GM12878 (cell line): ENCODE results near the gene KLRF1. TPM values are rescaled to one million over a fixed set of nuclear protein-coding genes. Genes with fewer than 3 reads are reported as not detected.

Source experiments
- ATAC-seq: fragments of 200-7000 bp; cut with Tn5 transposase; 3 replicates; pipeline ENCODE4 v1.9.1; 2020; ENCODE audit warnings: mild to moderate bottlenecking, moderate library complexity
- BruUV-seq: library from RNA; stranded (reverse); fragments of 400-500 nt; replicated peaks from 2 replicates; lab custom pipeline; 2021; lab: Mats Ljungman, UMichigan
- CTCF ChIA-PET: fragments of 300-600 bp; sonication (Branson Sonifier 250); formaldehyde crosslinking; extraction: SDS; loops from one replicate; lab custom pipeline; 2021; ENCODE audit warnings: inconsistent platforms; lab: Yijun Ruan, JAX
- POLR2A ChIA-PET: fragments of 350-600 bp; formaldehyde crosslinking; extraction: SDS; loops from one replicate; lab custom pipeline; 2021; ENCODE audit warnings: inconsistent platforms; lab: Charles Lee
- RAD21 ChIA-PET: fragments of 300-600 bp; sonication (Branson Sonifier 250); formaldehyde crosslinking; loops from one replicate; lab custom pipeline; 2023; ENCODE audit warnings: antibody characterized with exemption; ENCODE audit not compliant: unreplicated experiment; lab: Charles Lee
- SMC1A ChIA-PET: fragments of 300-600 bp; sonication (Branson Sonifier 250); formaldehyde crosslinking; loops from one replicate; lab custom pipeline; 2023; ENCODE audit not compliant: unreplicated experiment, uncharacterized antibody; lab: Charles Lee
- DNase-seq: peaks from one replicate; pipeline ENCODE4 v3.0.0-alpha.2; 2011; ENCODE audit warnings: low read depth, low spot score
- FAIRE-seq: peaks from 3 replicates; lab custom pipeline; 2011; peaks lifted over from hg19 to GRCh38; lab: Jason Lieb, UNC
- H2AFZ ChIP-seq: 2 replicates; pipeline ENCODE4 v1.6.0; 2011; ENCODE audit warnings: low read depth, low read length, control low read depth; ENCODE audit not compliant: control insufficient read depth
- H3K27ac ChIP-seq: 2 replicates; pipeline ENCODE4 v1.5.1; 2011; ENCODE audit warnings: control low read depth; ENCODE audit not compliant: control insufficient read depth, insufficient read depth
- H3K27me3 ChIP-seq, 2 experiments: replicated peaks in 1 of 2; 2 replicates each; pipeline versions ENCODE4 v1.6.0 to v1.6.1; 2011; ENCODE audit warnings: low read length in 1 of 2; ENCODE audit not compliant: control insufficient read depth in 2 of 2, insufficient read depth in 2 of 2
- H3K36me3 ChIP-seq, 2 experiments: 2 replicates each; pipeline ENCODE4 v1.5.1; 2011; ENCODE audit warnings: low read length in 1 of 2; ENCODE audit not compliant: control insufficient read depth in 2 of 2, insufficient read depth in 2 of 2
- H3K4me1 ChIP-seq: 2 replicates; pipeline ENCODE4 v1.6.1; 2011; ENCODE audit warnings: mild to moderate bottlenecking, low read length, moderate library complexity, mixed read lengths; ENCODE audit not compliant: control insufficient read depth, insufficient read depth
- H3K4me2 ChIP-seq: 2 replicates; pipeline ENCODE4 v1.6.0; 2011; ENCODE audit warnings: control low read depth; ENCODE audit not compliant: control insufficient read depth, insufficient read depth
- H3K4me3 ChIP-seq: fragments of 200-600 bp; sonication (generic); 2 replicates; pipeline ENCODE4 v1.5.1; 2016
- H3K79me2 ChIP-seq: 2 replicates; pipeline ENCODE4 v1.6.0; 2011; ENCODE audit warnings: low read length; ENCODE audit not compliant: control insufficient read depth, insufficient read depth
- H3K9ac ChIP-seq: 2 replicates; pipeline ENCODE4 v1.8.0; 2011; ENCODE audit warnings: low read length, control low read depth, mixed read lengths; ENCODE audit not compliant: control insufficient read depth, insufficient read depth
- H3K9me3 ChIP-seq: replicated peaks from 3 replicates; pipeline ENCODE4 v1.5.1; 2011; ENCODE audit warnings: mild to moderate bottlenecking, low read length; ENCODE audit not compliant: control insufficient read depth, insufficient read depth
- H4K20me1 ChIP-seq: 2 replicates; pipeline ENCODE4 v1.6.0; 2011; ENCODE audit not compliant: control insufficient read depth, insufficient read depth
- BMI1 ChIP-seq: fragments of 450-650 bp; IDR thresholded peaks from 2 replicates; pipeline ENCODE4 v1.6.1; 2016; ENCODE audit warnings: mild to moderate bottlenecking, moderate library complexity, borderline replicate concordance
- IKZF1 ChIP-seq: fragments of 450-650 bp; conservative IDR thresholded peaks from 2 replicates; pipeline ENCODE4 v1.6.1; 2017; ENCODE audit warnings: antibody characterized with exemption, mild to moderate bottlenecking
- MLLT1 ChIP-seq: fragments of 450-650 bp; IDR thresholded peaks from 2 replicates; pipeline ENCODE4 v1.6.1; 2016; ENCODE audit warnings: mild to moderate bottlenecking
- MXI1 ChIP-seq: fragments of 150-350 bp; IDR thresholded peaks from 2 replicates; pipeline ENCODE4 v1.6.1; 2011; ENCODE audit warnings: low read depth, mild to moderate bottlenecking, inconsistent platforms, low read length, improper control_type of control experiment
- PAX8 ChIP-seq: fragments of 450-650 bp; IDR thresholded peaks from 2 replicates; pipeline ENCODE4 v1.6.1; 2017; ENCODE audit warnings: mild to moderate bottlenecking, moderate library complexity
- POLR2AphosphoS2 ChIP-seq: IDR thresholded peaks from 2 replicates; pipeline ENCODE4 v1.6.1; 2011; ENCODE audit warnings: low read depth, mild to moderate bottlenecking, low read length, improper control_type of control experiment, moderate library complexity
- POU2F2 ChIP-seq: IDR thresholded peaks from 3 replicates; pipeline ENCODE4 v1.6.1; 2011; ENCODE audit warnings: low read depth, mild to moderate bottlenecking, low read length, borderline replicate concordance
- RELA ChIP-seq: fragments of 450-650 bp; IDR thresholded peaks from 2 replicates; pipeline ENCODE4 v1.8.0; 2014; ENCODE audit warnings: borderline replicate concordance; ENCODE audit not compliant: partially characterized antibody
- SPI1 ChIP-seq: IDR thresholded peaks from 2 replicates; pipeline ENCODE4 v1.6.1; 2011; ENCODE audit warnings: low read depth, mild to moderate bottlenecking, low read length, moderate library complexity, borderline replicate concordance; ENCODE audit not compliant: insufficient read depth
- USF1 ChIP-seq: IDR thresholded peaks from 2 replicates; pipeline ENCODE4 v1.6.1; 2011; ENCODE audit warnings: borderline replicate concordance, low read depth, mild to moderate bottlenecking, moderate library complexity, mixed read lengths, low read length; ENCODE audit not compliant: insufficient read depth; ENCODE audit errors: extremely low read length
- ZNF24 ChIP-seq: fragments of 450-650 bp; IDR thresholded peaks from 2 replicates; pipeline ENCODE4 v1.6.1; 2017; ENCODE audit warnings: antibody characterized with exemption, mild to moderate bottlenecking
- WGBS: methylation state at CpG from one replicate; pipeline ENCODE4 v1.1.6; 2016; ENCODE audit warnings: low lambda C conversion rate; ENCODE audit not compliant: insufficient replicate concordance, insufficient coverage; ENCODE audit errors: missing lambda C conversion rate; 5-methylcytosine and 5-hydroxymethylcytosine counted together
- in situ Hi-C: fragments of 300-500 bp; cut with MboI; formaldehyde crosslinking; loops from 9 replicates; pipeline ENCODE4 v1.14.3; 2018; ENCODE audit warnings: mixed read lengths
- intact Hi-C: fragments of 100-400 bp; cut with micrococcal nuclease; formaldehyde crosslinking; loops from one replicate; pipeline ENCODE4 v1.14.2; 2022; ENCODE audit not compliant: unreplicated experiment
- polyA plus RNA-seq, 11 experiments: library from polyadenylated mRNA; depleted of rRNA in 4 of 11; unstranded in 6 of 11; stranded (reverse) in 5 of 11; fragments of >200 nt; fragmentation: Nextera tagmentation in 4 of 11; fragmentation: Illumina TruSeq in 1 of 11; extraction: Ambion mirVana in 4 of 11; extraction: Trizol in 1 of 11; gene quantifications; 1 replicate in 1 of 11; 2 replicates in 10 of 11; pipeline versions ENCODE4 v1.2.1 to v1.2.3, GENCODE V29; 2011 to 2016; ENCODE audit warnings: inconsistent platforms in 2 of 11, missing spikeins in 2 of 11, low read depth in 1 of 11
- total RNA-seq, 4 experiments: library from RNA; depleted of rRNA in 3 of 4; stranded (reverse); fragments of >200 nt in 3 of 4; fragmentation: Illumina TruSeq in 1 of 4; extraction: Trizol in 1 of 4; gene quantifications; 2 replicates each; pipeline versions ENCODE4 v1.2.1 to v1.2.3, GENCODE V29; 2013 to 2021
- TF ChIP-seq, protein P1 (sequence below): IDR thresholded peaks from 2 replicates; pipeline ENCODE4 v1.6.1; 2011; ENCODE audit warnings: low read depth, low read length, improper control_type of control experiment, borderline replicate concordance

The KLRF1 gene
- total and polyA plus RNA-seq, 10 of the 15 experiments (the other 5 are each of a cell fraction or from before 2014, with no cell fraction given) = 0.13 to 2.0 (median 0.18) TPM; not detected in 6

GRCh38 chr12:9779209-9779608 lies 48.1 kb upstream of the KLRF1 start:
- ATAC-seq = no peak
- in situ Hi-C loops (no loop called here), intact Hi-C loops (no loop called here)
- H3K27ac ChIP-seq = no peak overlapping the region
- POLR2A ChIA-PET = interaction anchor here (0.6 kb wide), 1 partner anchor 20 kb away, joined by 4 read pairs; no protein-coding TSS in a partner anchor
- whole genome bisulfite sequencing = 49% methylated on average over 4 of the region's 4 CpGs
- H3K9me3 ChIP-seq = no peaks in the 10 kb centered on the region; the same call in 2 of the 3 replicates
- H3K36me3 ChIP-seq = no peaks in the 10 kb centered on the region
- SMC1A ChIA-PET = interaction anchor here (0.7 to 1.9 kb wide), 3 partner anchors 11 to 1766 kb away, joined by 3 to 7 read pairs (median 4); no protein-coding TSS in a partner anchor
- TF ChIP-seq ZNF24 (no peak), SPI1 (peak; percentile 28; the same call in 1 of the 2 replicates)
- FAIRE-seq = no peak
- no peaks in the 10 kb centered on the region for H3K79me2 ChIP-seq
- RAD21 ChIA-PET = no interaction called here
- no peak overlapping the region for H3K4me3 ChIP-seq
- H3K27me3 ChIP-seq = no peaks in the 10 kb centered on the region
- no TSS peak for BruUV-seq
- no peaks in the 10 kb centered on the region for H4K20me1 ChIP-seq
- H3K4me1 ChIP-seq = no peaks in the 10 kb centered on the region
- no peak overlapping the region for H2AFZ ChIP-seq
- no peak overlapping the region for H3K9ac ChIP-seq
- H3K4me2 ChIP-seq = no peak overlapping the region
- no peak for DNase-seq
- CTCF ChIA-PET = no interaction called here

DNA sequence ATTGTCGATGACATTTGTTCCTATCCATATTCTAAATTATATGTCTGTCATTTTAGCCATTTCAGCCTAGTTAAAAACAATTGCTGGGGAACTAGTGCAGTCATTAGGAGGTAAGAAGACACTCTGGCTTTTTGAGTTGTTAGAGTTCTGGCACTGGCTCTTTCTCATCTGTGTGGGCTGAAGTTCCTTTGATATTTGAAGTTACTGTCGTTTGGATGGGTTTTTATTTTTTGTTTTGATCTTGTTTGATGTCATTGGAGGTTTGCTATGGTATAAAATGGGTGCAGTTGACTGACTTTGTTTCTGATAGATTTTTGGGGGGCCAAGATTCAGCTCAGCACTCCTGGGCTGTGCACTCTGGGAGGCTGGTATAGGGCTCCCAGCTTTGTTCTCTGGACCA lies 45.9 kb upstream of the KLRF1 start:
- H3K9me3 ChIP-seq = no peaks in the 10 kb centered on the region; the same call in 2 of the 3 replicates
- 46% methylated on average over 2 of the region's 2 CpGs for WGBS
- no TSS peak for BruUV-seq
- H3K4me1 ChIP-seq = no peaks in the 10 kb centered on the region
- in situ Hi-C loops (no loop called here), intact Hi-C loops (no loop called here)
- no peak overlapping the region for H3K9ac ChIP-seq
- ATAC-seq (no peak), FAIRE-seq (no peak), DNase-seq (no peak)
- H3K27ac ChIP-seq = no peak overlapping the region
- TF ChIP-seq SPI1 (no peak), MXI1 (no peak), PAX8 (no peak), POLR2AphosphoS2 (no peak), IKZF1 (no peak), POU2F2 (no peak), RELA (no peak), MLLT1 (no peak), BMI1 (no peak), USF1 (no peak)
- TF ChIP-seq, protein P1, sequence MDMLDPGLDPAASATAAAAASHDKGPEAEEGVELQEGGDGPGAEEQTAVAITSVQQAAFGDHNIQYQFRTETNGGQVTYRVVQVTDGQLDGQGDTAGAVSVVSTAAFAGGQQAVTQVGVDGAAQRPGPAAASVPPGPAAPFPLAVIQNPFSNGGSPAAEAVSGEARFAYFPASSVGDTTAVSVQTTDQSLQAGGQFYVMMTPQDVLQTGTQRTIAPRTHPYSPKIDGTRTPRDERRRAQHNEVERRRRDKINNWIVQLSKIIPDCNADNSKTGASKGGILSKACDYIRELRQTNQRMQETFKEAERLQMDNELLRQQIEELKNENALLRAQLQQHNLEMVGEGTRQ = no peak
- H3K4me3 ChIP-seq = no peak overlapping the region
- H3K4me2 ChIP-seq = no peak overlapping the region
- ChIA-PET CTCF (interaction anchor here (1.2 to 1.7 kb wide), 5 partner anchors 9 to 38 kb away, joined by 3 to 5 read pairs (median 5); no protein-coding TSS in a partner anchor), SMC1A (interaction anchor here (0.9 to 2.2 kb wide), 5 partner anchors 9 to 30 kb away, joined by 3 to 10 read pairs (median 5); no protein-coding TSS in a partner anchor), POLR2A (no interaction called here), RAD21 (interaction anchor here (1.4 kb wide), 1 partner anchor 17 kb away, joined by 5 read pairs; no protein-coding TSS in a partner anchor)
- H4K20me1 ChIP-seq = no peaks in the 10 kb centered on the region
- H3K79me2 ChIP-seq = no peaks in the 10 kb centered on the region
- no peak overlapping the region for H2AFZ ChIP-seq
- no peaks in the 10 kb centered on the region for H3K36me3 ChIP-seq
- H3K27me3 ChIP-seq = no peaks in the 10 kb centered on the region
